GM19467 (cell line): ENCODE results near the gene LHFPL2.

ENCODE experiments used
- ATAC-seq: cut with Tn5 transposase; IDR thresholded peaks from one replicate; pipeline ENCODE4 v1.9.1; 2021; ENCODE audit warnings: mild to moderate bottlenecking, moderate library complexity; ENCODE audit not compliant: unreplicated experiment

LHFPL2 gene

DNA sequence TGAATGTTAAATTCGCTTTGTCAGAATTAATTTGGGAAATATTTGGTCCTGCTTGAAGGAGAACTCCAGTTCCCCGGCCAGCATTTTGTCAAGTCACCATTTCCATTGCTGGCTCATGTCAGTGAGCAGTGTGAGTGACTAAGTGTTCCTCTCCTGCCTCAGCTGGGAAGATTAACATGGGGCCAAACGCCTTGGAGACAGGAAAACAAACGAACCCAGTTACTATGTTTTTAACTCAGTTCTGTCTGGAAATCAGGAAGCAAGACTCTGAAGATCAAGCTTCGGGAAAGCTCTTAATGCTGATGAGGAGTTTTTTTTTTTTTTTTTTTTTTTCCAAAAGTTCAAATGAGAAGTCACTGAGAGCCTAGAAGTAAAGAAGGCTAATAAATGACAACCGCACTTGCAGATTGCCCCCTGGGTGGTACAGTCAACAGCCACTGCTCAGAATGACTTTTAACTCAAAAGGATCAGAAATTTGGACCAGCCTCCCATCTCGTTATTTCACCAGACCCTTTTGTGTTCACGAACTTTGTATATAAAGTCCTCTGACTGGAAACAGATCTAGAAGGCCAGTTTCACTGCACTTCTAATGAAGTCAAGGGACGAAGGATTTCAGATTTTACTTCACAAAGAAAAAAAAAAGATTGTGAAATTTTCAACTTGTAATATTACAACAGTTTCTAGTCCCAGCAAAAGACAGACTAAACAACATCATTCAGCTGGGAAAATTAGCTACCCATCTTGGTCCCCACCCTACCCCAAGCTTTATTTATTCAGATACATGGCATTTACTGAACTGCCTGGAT lies 121.3 kb downstream of the LHFPL2 start:
- no peak for ATAC-seq

DNA sequence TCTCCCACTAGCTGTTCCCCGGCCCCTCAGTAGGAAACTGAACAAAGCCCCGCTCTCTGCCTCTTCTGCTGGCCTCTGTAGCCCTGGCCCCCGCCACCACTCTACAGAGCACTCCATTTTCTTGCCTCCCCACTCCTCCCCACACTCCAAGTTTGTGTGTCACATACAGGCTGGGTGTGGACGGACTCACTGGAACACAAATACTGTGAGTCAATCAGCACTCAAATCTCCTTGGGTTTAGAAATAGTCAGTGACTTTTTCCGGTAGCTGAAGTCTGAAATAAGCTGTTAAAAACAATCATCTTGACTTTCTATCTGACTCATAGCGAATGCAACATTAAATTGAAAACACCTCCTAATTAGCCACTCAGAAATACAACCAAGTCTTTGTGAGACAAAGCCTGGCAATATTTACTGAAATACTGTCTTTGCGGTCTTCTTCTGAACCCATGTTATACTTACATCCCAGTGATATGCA lies 122.5 kb downstream of the LHFPL2 start:
- no peak for ATAC-seq

DNA sequence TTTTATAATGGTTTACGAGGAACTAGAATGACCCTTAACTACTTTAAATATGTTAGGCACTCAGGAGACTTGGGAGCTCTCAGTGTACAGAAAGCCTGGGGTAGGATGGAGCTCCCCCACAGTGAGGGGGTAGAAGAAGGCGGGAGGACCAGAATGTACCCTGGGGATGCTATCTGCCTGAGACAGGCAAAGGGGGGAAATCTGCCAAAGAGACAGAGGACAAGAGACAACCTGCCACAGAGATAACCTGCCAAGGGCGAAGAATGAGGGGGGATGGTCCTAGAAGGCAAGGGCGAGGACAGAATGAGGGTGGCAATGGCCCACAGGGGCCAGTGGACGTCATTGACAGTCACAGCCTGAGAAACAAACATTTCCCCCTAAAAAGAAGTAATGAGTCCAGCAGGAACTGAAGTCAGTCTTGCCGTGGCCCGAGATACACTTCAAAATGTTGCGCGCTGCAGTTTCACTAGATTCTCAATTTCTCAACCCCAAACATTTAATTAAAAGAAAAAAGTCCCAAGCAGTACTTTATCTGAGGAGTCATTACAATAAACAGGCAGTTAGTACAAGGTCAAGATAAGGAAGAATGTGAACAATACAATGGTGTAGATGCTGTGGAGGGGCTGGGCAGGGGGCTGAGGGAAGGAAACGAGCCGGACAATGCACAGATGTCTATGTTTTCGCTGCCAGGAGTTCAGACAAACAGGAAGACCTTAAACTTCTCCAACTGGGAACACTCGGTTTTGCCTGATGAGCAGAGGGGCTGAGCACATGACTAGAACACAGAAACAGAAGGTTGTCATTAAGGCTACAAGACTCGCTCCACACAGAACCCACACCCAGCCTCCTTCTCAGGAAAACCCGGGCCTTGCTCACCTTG lies 125.0 kb downstream of the LHFPL2 start:
- no peak for ATAC-seq

GRCh38 chr5:78522476-78523260 lies 125.9 kb downstream of the LHFPL2 start:
- ATAC-seq = no peak

GRCh38 chr5:78521455-78521854 lies 127.1 kb downstream of the LHFPL2 start:
- ATAC-seq = no peak

DNA sequence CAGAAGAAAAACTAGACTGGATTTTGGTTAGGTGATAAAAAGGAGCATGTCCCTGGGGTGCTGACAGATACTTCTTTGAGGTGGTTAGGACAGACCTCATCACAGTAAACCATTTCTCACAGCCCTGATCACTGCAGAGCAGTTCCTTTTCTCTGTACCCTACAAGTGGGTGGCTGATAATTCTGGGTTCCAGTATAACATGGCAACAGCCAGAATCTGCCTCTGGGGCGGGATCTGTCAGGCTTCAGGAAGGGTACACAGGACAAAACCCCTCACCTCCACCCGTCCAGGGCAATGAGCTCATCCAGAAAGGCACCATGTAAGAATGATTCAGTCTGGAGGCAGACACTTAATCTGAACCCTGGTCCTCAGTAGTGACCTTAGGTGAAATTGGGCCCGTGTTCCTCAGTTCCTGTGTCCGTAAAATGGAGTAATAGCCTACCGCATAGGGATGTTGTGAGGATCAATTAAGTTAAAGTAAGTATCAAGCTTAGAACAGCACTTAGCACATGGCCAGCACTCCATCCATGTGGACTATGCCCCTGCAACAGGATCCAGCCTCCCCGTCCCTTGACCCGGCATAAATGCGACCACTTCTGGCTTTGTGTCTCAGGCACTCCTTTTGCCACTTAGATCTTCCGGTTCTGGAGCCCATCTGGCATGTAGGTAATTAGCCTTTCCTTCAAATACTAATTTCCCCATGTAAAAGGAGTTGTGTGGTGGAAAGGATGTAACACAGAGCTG lies 129.2 kb downstream of the LHFPL2 start:
- no peak for ATAC-seq

- ATAC-seq = no peak
Observed at GRCh38 chr5:78518365-78519197, 130.0 kb downstream of the LHFPL2 start.

DNA sequence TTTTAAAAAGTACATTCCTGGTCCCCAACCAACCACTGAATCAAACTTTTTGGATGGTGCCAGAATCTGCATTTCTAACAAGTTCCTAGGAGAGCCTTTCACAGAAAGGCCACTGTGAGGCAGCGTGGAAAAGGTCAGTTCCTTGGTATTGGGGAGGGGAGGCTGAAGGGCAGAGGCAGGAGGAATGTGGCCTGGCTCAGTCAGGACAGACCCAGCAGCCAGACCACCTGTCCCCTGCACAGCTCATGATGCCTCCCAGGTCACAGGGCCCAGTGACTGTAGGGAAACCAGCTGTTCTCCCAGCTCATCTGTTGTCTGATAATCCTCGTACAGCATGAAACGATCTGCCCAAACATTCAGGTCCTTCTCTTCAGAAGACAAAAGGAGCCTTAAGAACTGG lies 132.9 kb downstream of the LHFPL2 start:
- no peak for ATAC-seq

DNA sequence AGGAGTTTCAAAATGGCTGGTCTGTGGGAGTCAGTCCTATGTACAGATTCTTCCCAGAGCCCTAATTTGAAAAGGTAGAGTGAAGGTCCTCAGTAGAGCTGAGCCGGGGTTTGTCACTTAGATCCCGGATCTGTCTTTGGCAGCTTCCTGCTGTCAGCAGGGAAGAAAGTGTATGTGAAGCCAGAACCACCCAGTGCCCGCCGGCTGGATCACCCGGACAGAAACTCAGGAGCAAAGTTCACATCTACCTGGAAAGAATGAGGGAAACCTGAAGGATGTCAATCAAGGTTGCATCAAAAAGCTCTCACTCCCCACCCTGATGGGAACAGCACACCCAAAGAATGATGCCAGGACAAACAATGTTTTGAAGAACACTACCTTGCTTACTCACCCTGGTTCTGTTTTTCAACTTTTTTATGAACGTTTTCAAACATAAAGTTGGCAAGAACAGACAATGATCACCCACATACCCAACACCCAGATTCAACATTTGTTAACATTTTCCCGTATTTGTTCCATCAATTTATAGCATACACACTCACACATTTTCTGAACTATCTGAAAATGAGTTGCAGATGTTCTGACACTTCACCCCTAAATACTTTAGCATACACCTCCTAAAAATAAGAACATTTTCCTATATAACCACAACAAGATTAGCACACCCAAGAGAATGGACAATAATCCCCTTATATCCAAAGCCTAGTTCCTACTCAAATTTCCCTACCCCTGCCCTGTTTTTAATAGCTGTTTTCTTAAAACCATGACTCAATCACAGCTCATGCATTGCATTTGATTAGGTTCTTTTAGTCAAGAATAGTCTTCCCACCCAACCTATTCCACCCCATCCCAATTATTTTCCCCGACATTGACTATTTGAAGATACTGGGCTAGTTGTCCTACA lies 133.9 kb downstream of the LHFPL2 start:
- no peak for ATAC-seq

DNA sequence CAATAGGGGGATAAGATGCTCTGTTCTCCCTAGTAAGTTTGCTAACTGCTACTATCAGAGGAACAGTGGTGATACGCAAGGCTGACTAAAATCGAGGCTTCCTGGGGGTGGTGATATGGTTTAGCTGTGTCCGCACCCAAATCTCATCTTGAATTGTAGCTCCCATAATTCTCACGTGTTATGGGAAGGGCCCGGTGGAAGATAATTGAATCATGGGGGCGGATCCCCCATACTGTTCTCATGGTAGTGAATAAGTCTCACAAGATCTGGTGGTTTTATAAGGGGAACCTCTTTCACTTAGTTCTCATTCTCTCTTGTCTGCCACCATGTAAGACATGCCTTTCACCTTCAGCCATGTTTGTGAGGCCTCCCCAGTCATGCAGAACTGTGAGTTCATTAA lies 135.1 kb downstream of the LHFPL2 start:
- no peak for ATAC-seq

- ATAC-seq = no peak
Observed at GRCh38 chr5:78512435-78512834, 136.1 kb downstream of the LHFPL2 start.

GRCh38 chr5:78511121-78511906 lies 137.3 kb downstream of the LHFPL2 start:
- no peak for ATAC-seq

- ATAC-seq = peak; percentile 87
Observed at GRCh38 chr5:78509884-78510769, 138.4 kb downstream of the LHFPL2 start.

DNA sequence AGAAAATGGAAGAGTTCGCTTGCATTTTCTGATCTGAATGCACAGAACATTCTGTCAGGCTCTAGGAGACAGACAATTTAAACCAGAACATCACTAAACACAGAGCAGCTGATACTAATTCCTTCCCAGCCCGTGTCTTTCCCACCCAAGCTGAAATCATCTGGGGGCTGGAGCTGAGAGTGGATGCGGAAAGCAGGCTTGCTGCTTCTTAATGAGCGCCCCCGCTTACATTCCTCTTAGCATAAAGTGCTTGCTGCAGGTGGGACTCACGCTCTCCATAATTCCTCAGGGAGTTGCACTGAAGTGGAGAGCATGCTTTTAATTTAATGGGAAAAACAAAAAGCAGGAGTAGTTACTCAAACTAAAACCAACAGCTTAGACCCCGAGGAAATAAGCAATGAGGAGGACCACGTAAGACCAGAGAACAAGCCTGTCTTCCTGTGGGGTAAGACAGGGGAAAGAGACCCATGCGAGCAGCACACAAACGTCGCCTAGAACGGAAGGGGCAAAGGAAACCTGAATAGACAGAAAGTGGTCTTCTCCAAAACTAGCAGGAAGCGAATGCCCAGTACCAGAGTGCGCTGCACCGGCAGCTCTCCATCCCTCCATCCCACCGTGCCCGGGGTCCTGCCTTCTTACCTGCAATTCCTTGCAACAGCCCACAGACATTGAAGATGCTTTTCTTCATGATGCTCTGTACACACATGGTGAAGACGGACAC lies 139.3 kb downstream of the LHFPL2 start:
- no peak for ATAC-seq

GRCh38 chr5:78508186-78508765 lies 140.3 kb downstream of the LHFPL2 start:
- no peak for ATAC-seq

GRCh38 chr5:78507531-78507930 lies 141.0 kb downstream of the LHFPL2 start:
- ATAC-seq = no peak
